HepG2 (cell line): ENCODE results near the gene STARD10. TPM values are rescaled to one million over a fixed set of nuclear protein-coding genes. Genes with fewer than 3 reads are reported as not detected.

Source experiments
- ATF7-NPFF ChIP-seq: sonication (generic); formaldehyde crosslinking; IDR thresholded peaks from 2 replicates; pipeline ENCODE4 v1.8.1; 2023; ENCODE audit warnings: mild to moderate bottlenecking, low read depth, missing genetic modification reagents, moderate library complexity
- CBX1 ChIP-seq: IDR thresholded peaks from one replicate; pipeline ENCODE4 v1.6.1; 2016; ENCODE audit warnings: antibody characterized with exemption, low read depth
- CCAR2 ChIP-seq: fragments of 200-400 bp; formaldehyde crosslinking; optimal IDR thresholded peaks from 2 replicates; pipeline ENCODE3; 2018; ENCODE audit warnings: low read depth, mild to moderate bottlenecking, low read length, moderate library complexity
- DMAP1 ChIP-seq: IDR thresholded peaks from 2 replicates; pipeline ENCODE4 v1.6.1; 2016
- KLF16 ChIP-seq, 2 experiments: sonication (generic) in 1 of 2; formaldehyde crosslinking in 1 of 2; IDR thresholded peaks; 2 replicates each; pipeline versions ENCODE4 v1.6.1 to v1.8.0; 2016 to 2023; ENCODE audit warnings: missing genetic modification reagents in 2 of 2, missing compliant biosample characterization in 1 of 2
- RXRB ChIP-seq: IDR thresholded peaks from 2 replicates; pipeline ENCODE4 v1.6.1; 2016; ENCODE audit warnings: borderline replicate concordance, missing genetic modification reagents, missing compliant biosample characterization
- ZNF251 ChIP-seq: sonication (generic); formaldehyde crosslinking; IDR thresholded peaks from 2 replicates; pipeline ENCODE4 v1.9.0; 2021; ENCODE audit warnings: mild to moderate bottlenecking, missing genetic modification reagents
- ZNF292 ChIP-seq: sonication (generic); formaldehyde crosslinking; IDR thresholded peaks from 2 replicates; pipeline ENCODE4 v1.8.1; 2022; ENCODE audit warnings: mild to moderate bottlenecking, low read depth, missing genetic modification reagents, borderline replicate concordance
- ZNF501 ChIP-seq: sonication (generic); formaldehyde crosslinking; IDR thresholded peaks from 2 replicates; pipeline ENCODE4 v1.5.1; 2020; ENCODE audit warnings: mild to moderate bottlenecking, moderate library complexity, missing genetic modification reagents
- ZNF562 ChIP-seq: sonication (generic); formaldehyde crosslinking; IDR thresholded peaks from 2 replicates; pipeline ENCODE4 v1.8.0; 2022; ENCODE audit warnings: missing genetic modification reagents, borderline replicate concordance
- ZZZ3 ChIP-seq: sonication (generic); formaldehyde crosslinking; IDR thresholded peaks from 2 replicates; pipeline ENCODE4 v1.4.0; 2020; ENCODE audit warnings: missing genetic modification reagents, mild to moderate bottlenecking, borderline replicate concordance
- polyA plus RNA-seq, 8 experiments: library from polyadenylated mRNA; depleted of rRNA in 3 of 8; stranded (reverse) in 7 of 8; unstranded in 1 of 8; fragments of >200 nt; fragmentation: Illumina TruSeq in 4 of 8; extraction: Trizol in 4 of 8; gene quantifications; 2 replicates each; pipeline versions ENCODE4 v1.2.1 to v1.2.3, GENCODE V29; 2011 to 2016; ENCODE audit warnings: low read depth in 4 of 8, missing spikeins in 1 of 8, mixed read lengths in 1 of 8; ENCODE audit not compliant: insufficient read depth in 1 of 8
- total RNA-seq, 5 experiments: library from RNA; depleted of rRNA; stranded (reverse); fragments of >200 nt; fragmentation: Illumina TruSeq; extraction: Trizol; gene quantifications; 2 replicates each; pipeline ENCODE4 v1.2.3, GENCODE V29; 2016; ENCODE audit warnings: low read depth in 1 of 5
- TF ChIP-seq, protein P1 (sequence below): sonication (generic); formaldehyde crosslinking; IDR thresholded peaks from 2 replicates; pipeline ENCODE4 v1.4.0; 2020; ENCODE audit warnings: missing genetic modification reagents, borderline replicate concordance
- TF ChIP-seq, protein P2 (sequence below): sonication (generic); formaldehyde crosslinking; IDR thresholded peaks from 2 replicates; pipeline ENCODE4 v1.8.1; 2023; ENCODE audit warnings: mild to moderate bottlenecking, moderate library complexity, missing genetic modification reagents
- TF ChIP-seq, protein P3 (sequence below): sonication (generic); formaldehyde crosslinking; IDR thresholded peaks from 2 replicates; pipeline ENCODE4 v1.8.1; 2023; ENCODE audit warnings: missing genetic modification reagents, inconsistent platforms, borderline replicate concordance
- TF ChIP-seq, protein P4 (sequence below): sonication (generic); formaldehyde crosslinking; IDR thresholded peaks from 2 replicates; pipeline ENCODE4 v1.4.0; 2020; ENCODE audit warnings: mild to moderate bottlenecking, missing genetic modification reagents
- TF ChIP-seq, protein P5 (sequence below): sonication (generic); formaldehyde crosslinking; IDR thresholded peaks from 2 replicates; pipeline ENCODE4 v1.4.0; 2020; ENCODE audit warnings: missing genetic modification reagents
- TF ChIP-seq, protein P6 (sequence below): sonication (generic); formaldehyde crosslinking; IDR thresholded peaks from 2 replicates; pipeline ENCODE4 v1.5.1; 2020; ENCODE audit warnings: missing genetic modification reagents, mild to moderate bottlenecking, borderline replicate concordance

Gene STARD10
- total and polyA plus RNA-seq, 2 of the 13 experiments (the other 11 are each of a cell fraction or from before 2014, with no cell fraction given), result 260 to 341 TPM

DNA sequence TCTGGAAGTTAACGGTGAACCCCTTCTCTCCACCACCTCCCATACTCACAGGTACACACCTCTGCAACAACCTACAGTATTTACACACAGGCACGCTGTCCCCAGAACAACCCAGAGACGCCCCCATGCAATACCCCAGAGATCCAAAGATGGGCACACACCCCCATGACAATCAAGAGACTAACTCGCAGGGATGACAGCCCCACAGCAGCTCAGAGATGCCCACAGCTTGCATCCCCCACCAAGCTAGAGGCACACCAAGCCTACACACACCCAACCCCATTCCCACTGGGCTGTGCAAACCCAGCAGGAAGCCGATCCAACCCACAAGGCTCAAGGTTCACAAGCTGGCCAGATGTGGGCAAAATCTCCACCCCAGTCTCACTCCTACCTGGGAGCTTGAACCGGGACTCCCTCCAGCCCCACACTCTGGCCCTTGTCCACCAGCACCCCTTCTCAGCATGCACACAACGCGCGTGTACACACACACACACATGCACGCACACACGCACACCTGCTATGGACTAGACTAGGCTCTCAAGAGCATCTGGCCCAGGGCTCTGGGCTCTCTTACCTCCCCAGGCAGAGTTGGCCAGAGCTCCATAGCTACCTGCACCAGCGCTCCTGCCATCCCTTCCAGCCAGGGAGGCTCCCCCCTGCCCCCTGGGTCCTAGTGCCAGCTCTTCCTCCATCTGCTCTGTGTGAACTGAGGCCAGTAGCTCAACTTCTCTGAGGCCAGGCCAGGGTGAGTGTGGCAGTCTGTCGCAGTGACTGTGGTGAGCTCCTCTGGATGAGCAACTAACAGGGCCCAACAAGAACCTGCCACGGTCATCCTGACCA, 11.5 kb downstream of the STARD10 start (continued):
- TF ChIP-seq, protein P1, sequence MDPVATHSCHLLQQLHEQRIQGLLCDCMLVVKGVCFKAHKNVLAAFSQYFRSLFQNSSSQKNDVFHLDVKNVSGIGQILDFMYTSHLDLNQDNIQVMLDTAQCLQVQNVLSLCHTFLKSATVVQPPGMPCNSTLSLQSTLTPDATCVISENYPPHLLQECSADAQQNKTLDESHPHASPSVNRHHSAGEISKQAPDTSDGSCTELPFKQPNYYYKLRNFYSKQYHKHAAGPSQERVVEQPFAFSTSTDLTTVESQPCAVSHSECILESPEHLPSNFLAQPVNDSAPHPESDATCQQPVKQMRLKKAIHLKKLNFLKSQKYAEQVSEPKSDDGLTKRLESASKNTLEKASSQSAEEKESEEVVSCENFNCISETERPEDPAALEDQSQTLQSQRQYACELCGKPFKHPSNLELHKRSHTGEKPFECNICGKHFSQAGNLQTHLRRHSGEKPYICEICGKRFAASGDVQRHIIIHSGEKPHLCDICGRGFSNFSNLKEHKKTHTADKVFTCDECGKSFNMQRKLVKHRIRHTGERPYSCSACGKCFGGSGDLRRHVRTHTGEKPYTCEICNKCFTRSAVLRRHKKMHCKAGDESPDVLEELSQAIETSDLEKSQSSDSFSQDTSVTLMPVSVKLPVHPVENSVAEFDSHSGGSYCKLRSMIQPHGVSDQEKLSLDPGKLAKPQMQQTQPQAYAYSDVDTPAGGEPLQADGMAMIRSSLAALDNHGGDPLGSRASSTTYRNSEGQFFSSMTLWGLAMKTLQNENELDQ (CRISPR knock-in tag), result no peak
- TF ChIP-seq, protein P2, sequence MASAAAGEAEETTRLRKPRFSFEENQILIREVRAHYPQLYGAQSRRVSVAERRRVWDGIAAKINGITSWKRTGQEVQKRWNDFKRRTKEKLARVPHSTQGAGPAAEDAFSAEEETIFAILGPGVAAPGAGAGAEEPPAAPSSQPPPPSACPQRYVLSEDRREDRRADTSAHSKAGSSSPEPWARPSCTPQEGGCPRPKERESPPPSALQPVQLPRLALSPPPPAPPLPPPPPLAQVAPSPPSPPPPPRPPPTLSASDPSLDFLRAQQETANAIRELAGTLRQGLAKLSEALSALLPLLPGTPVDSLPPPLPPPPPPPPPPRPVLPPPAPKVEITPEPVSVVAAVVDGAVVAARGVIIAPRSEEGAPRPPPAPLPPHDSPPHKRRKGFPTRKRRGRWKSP (CRISPR knock-in tag), result no peak
- no peak for TF ChIP-seq ATF7-NPFF
- TF ChIP-seq CBX1, result no peak
- no peak for TF ChIP-seq ZZZ3
- no peak for TF ChIP-seq KLF16 (CRISPR knock-in tag; IDR thresholded peaks at IDR 0.05)
- TF ChIP-seq, protein P3, sequence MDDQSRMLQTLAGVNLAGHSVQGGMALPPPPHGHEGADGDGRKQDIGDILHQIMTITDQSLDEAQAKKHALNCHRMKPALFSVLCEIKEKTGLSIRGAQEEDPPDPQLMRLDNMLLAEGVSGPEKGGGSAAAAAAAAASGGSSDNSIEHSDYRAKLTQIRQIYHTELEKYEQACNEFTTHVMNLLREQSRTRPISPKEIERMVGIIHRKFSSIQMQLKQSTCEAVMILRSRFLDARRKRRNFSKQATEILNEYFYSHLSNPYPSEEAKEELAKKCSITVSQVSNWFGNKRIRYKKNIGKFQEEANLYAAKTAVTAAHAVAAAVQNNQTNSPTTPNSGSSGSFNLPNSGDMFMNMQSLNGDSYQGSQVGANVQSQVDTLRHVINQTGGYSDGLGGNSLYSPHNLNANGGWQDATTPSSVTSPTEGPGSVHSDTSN (CRISPR knock-in tag), result no peak
- no peak for TF ChIP-seq CCAR2
- TF ChIP-seq, protein P4, sequence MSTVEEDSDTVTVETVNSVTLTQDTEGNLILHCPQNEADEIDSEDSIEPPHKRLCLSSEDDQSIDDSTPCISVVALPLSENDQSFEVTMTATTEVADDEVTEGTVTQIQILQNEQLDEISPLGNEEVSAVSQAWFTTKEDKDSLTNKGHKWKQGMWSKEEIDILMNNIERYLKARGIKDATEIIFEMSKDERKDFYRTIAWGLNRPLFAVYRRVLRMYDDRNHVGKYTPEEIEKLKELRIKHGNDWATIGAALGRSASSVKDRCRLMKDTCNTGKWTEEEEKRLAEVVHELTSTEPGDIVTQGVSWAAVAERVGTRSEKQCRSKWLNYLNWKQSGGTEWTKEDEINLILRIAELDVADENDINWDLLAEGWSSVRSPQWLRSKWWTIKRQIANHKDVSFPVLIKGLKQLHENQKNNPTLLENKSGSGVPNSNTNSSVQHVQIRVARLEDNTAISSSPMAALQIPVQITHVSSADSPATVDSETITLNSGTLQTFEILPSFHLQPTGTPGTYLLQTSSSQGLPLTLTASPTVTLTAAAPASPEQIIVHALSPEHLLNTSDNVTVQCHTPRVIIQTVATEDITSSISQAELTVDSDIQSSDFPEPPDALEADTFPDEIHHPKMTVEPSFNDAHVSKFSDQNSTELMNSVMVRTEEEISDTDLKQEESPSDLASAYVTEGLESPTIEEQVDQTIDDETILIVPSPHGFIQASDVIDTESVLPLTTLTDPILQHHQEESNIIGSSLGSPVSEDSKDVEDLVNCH (CRISPR knock-in tag), result no peak
- TF ChIP-seq DMAP1, result peak; percentile 37; the same call in 1 of the 2 replicates
- no peak for TF ChIP-seq ZNF501
- no peak for TF ChIP-seq ZNF251 (CRISPR knock-in tag)
- no peak for TF ChIP-seq ZNF562 (CRISPR knock-in tag)
- TF ChIP-seq, protein P5, sequence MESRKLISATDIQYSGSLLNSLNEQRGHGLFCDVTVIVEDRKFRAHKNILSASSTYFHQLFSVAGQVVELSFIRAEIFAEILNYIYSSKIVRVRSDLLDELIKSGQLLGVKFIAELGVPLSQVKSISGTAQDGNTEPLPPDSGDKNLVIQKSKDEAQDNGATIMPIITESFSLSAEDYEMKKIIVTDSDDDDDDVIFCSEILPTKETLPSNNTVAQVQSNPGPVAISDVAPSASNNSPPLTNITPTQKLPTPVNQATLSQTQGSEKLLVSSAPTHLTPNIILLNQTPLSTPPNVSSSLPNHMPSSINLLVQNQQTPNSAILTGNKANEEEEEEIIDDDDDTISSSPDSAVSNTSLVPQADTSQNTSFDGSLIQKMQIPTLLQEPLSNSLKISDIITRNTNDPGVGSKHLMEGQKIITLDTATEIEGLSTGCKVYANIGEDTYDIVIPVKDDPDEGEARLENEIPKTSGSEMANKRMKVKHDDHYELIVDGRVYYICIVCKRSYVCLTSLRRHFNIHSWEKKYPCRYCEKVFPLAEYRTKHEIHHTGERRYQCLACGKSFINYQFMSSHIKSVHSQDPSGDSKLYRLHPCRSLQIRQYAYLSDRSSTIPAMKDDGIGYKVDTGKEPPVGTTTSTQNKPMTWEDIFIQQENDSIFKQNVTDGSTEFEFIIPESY (CRISPR knock-in tag), result no peak
- TF ChIP-seq RXRB (CRISPR knock-in tag), result no peak
- TF ChIP-seq, protein P6, sequence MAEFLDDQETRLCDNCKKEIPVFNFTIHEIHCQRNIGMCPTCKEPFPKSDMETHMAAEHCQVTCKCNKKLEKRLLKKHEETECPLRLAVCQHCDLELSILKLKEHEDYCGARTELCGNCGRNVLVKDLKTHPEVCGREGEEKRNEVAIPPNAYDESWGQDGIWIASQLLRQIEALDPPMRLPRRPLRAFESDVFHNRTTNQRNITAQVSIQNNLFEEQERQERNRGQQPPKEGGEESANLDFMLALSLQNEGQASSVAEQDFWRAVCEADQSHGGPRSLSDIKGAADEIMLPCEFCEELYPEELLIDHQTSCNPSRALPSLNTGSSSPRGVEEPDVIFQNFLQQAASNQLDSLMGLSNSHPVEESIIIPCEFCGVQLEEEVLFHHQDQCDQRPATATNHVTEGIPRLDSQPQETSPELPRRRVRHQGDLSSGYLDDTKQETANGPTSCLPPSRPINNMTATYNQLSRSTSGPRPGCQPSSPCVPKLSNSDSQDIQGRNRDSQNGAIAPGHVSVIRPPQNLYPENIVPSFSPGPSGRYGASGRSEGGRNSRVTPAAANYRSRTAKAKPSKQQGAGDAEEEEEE, result no peak
- peak; percentile 86 for TF ChIP-seq ZNF292 (CRISPR knock-in tag)
